ENCODE data around the gene DACH1. TPM values are rescaled to one million over a fixed set of nuclear protein-coding genes. Genes with fewer than 3 reads are reported as not detected.

The DACH1 gene
- total RNA-seq, 1 experiment from 2014 or later, result 0.11 TPM

DNA sequence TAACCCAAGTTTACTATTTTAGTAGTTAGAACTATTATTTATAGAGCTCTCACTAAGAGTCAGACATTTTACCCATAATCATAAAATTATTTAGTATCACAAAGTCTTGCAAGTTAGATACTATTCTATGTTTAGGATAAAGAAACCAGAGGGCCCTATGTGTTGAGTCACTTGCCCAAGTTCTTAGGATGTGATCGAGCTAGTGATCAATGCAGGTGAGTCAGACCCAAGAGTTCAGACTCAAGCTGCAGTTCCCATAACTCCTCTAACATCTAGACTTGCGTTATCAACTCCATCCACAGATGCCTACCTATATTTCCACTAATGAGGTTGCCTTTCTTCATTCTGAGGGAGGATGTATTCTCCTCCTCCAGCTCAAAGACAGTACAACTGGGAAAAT is 53.8 kb downstream of the DACH1 start:
- Histone ChIP-seq H3K27me3 (replicated peaks; ENCODE audit: insufficient read depth, low read depth, low read length, poor library complexity) (peaks cover 4% of the 10 kb centered on the region), H3K9me3 (ENCODE audit: low read depth, low read length, poor library complexity, severe bottlenecking) (no peaks in the 10 kb centered on the region), H3K4me3 (ENCODE audit: low read depth, low read length, poor library complexity, severe bottlenecking) (no peak overlapping the region), H3K36me3 (ENCODE audit: insufficient read depth, low read length, poor library complexity, severe bottlenecking) (no peaks in the 10 kb centered on the region), H3K4me1 (ENCODE audit: insufficient read depth, low read length, poor library complexity, severe bottlenecking) (no peaks in the 10 kb centered on the region), H3K27ac (ENCODE audit: low read depth, low read length, poor library complexity, severe bottlenecking) (no peak overlapping the region)
- TF ChIP-seq, protein P1, sequence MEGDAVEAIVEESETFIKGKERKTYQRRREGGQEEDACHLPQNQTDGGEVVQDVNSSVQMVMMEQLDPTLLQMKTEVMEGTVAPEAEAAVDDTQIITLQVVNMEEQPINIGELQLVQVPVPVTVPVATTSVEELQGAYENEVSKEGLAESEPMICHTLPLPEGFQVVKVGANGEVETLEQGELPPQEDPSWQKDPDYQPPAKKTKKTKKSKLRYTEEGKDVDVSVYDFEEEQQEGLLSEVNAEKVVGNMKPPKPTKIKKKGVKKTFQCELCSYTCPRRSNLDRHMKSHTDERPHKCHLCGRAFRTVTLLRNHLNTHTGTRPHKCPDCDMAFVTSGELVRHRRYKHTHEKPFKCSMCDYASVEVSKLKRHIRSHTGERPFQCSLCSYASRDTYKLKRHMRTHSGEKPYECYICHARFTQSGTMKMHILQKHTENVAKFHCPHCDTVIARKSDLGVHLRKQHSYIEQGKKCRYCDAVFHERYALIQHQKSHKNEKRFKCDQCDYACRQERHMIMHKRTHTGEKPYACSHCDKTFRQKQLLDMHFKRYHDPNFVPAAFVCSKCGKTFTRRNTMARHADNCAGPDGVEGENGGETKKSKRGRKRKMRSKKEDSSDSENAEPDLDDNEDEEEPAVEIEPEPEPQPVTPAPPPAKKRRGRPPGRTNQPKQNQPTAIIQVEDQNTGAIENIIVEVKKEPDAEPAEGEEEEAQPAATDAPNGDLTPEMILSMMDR (conservative IDR thresholded peaks at IDR 0.05; ENCODE audit: low read depth, low read length), result no peak
- no peak for TF ChIP-seq EZH2 (IDR thresholded peaks at IDR 0.05; ENCODE audit: borderline replicate concordance, low read depth, low read length, poor library complexity, severe bottlenecking)
- intact Hi-C loops (cut with micrococcal nuclease; ENCODE audit: unreplicated experiment), result no loop called here
- CTCF ChIA-PET, result no interaction called here
- DNase-seq (ENCODE audit: low spot score), result no peak
- POLR2A ChIA-PET (ENCODE audit: low non-redundant PET), result no interaction called here
- no TSS peak for BruUV-seq (replicated peaks)

DNA sequence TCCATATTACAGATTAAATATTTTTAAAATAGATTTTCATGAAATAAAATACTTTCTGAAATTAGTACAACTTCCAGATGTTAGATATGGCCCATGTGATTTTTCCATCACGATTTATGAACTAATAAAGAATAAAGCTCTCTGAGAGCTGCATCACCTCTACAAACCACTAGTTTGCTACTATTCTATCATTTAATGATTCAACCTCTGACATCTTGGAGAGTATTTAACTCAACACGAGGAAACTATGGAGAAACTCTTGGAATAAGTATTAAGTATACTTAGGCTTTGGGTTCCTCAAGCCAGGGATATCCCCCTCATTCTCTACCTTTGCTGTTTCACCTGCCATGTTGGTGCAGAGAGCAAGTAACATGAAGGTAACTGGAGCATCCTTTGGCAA is 55.7 kb downstream of the DACH1 start:
- intact Hi-C loops (cut with micrococcal nuclease; ENCODE audit: unreplicated experiment), result no loop called here

GRCh38 chr13:71808708-71809107 is 58.3 kb downstream of the DACH1 start:
- Histone ChIP-seq H3K4me3 (ENCODE audit: low read depth, low read length, poor library complexity, severe bottlenecking) (no peak overlapping the region), H3K4me1 (ENCODE audit: insufficient read depth, low read length, poor library complexity, severe bottlenecking) (no peaks in the 10 kb centered on the region), H3K36me3 (ENCODE audit: insufficient read depth, low read length, poor library complexity, severe bottlenecking) (no peaks in the 10 kb centered on the region), H3K27ac (ENCODE audit: low read depth, low read length, poor library complexity, severe bottlenecking) (no peak overlapping the region), H3K9me3 (ENCODE audit: low read depth, low read length, poor library complexity, severe bottlenecking) (no peaks in the 10 kb centered on the region), H3K27me3 (replicated peaks; ENCODE audit: insufficient read depth, low read depth, low read length, poor library complexity) (peaks cover 4% of the 10 kb centered on the region)
- no TSS peak for BruUV-seq (replicated peaks)
- intact Hi-C loops (cut with micrococcal nuclease; ENCODE audit: unreplicated experiment), result no loop called here
- no peak for DNase-seq (ENCODE audit: low spot score)
- CTCF ChIA-PET, result no interaction called here
- TF ChIP-seq EZH2 (IDR thresholded peaks at IDR 0.05; ENCODE audit: borderline replicate concordance, low read depth, low read length, poor library complexity, severe bottlenecking), result no peak
- TF ChIP-seq, protein P1 (conservative IDR thresholded peaks at IDR 0.05; ENCODE audit: low read depth, low read length), result no peak
- POLR2A ChIA-PET (ENCODE audit: low non-redundant PET), result no interaction called here

More for the DNA sequence above, 55.7 kb downstream of the DACH1 start:
- Histone ChIP-seq H3K4me1 (ENCODE audit: insufficient read depth, low read length, poor library complexity, severe bottlenecking) (no peaks in the 10 kb centered on the region), H3K36me3 (ENCODE audit: insufficient read depth, low read length, poor library complexity, severe bottlenecking) (no peaks in the 10 kb centered on the region), H3K9me3 (ENCODE audit: low read depth, low read length, poor library complexity, severe bottlenecking) (no peaks in the 10 kb centered on the region), H3K4me3 (ENCODE audit: low read depth, low read length, poor library complexity, severe bottlenecking) (no peak overlapping the region), H3K27ac (ENCODE audit: low read depth, low read length, poor library complexity, severe bottlenecking) (no peak overlapping the region), H3K27me3 (replicated peaks; ENCODE audit: insufficient read depth, low read depth, low read length, poor library complexity) (peaks cover 4% of the 10 kb centered on the region)
- POLR2A ChIA-PET (ENCODE audit: low non-redundant PET), result no interaction called here
- CTCF ChIA-PET, result no interaction called here
- DNase-seq (ENCODE audit: low spot score), result no peak
- BruUV-seq (replicated peaks), result no TSS peak
- TF ChIP-seq, protein P1 (conservative IDR thresholded peaks at IDR 0.05; ENCODE audit: low read depth, low read length), result no peak
- no peak for TF ChIP-seq EZH2 (IDR thresholded peaks at IDR 0.05; ENCODE audit: borderline replicate concordance, low read depth, low read length, poor library complexity, severe bottlenecking)
